ENCODE data around the gene MCUB. TPM values are rescaled to one million over a fixed set of nuclear protein-coding genes. Genes with fewer than 3 reads are reported as not detected.

MCUB gene
- total and polyA plus RNA-seq, 12 donors = 1.2 to 28.5 (median 5.0) TPM

DNA sequence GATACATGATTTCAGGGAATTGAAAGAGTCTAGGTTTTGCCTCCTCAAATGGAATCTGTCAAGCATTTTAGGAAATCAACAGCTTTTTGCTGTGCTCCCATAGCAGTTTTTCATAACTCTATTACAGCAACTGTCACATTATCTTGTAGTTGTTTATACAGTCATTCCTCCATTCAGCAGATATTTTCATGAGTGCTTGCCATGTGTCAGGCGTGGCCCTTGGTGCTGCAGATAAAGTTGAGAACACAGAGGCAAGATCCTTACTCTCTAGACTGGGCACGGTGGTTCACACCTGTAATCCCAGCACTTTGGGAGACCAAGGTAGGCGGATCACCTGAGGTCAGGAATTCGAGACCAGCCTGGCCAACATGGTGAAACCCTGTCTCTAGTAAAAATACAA lies 67.3 kb downstream of the MCUB start:
- Histone ChIP-seq H3K9me3 (replicated peaks in 1 of 3) (no peaks in the 10 kb centered on the region), H3K27ac (no peak overlapping the region), H3K36me3 (replicated peaks in 1 of 2) (no peaks in the 10 kb centered on the region), H3K4me3 (no peak overlapping the region), H3K27me3 (no peaks in the 10 kb centered on the region), H3K4me1 (replicated peaks in 1 of 2) (no peaks in the 10 kb centered on the region)
- intact Hi-C loops (cut with DNase I) = no loop called here
- 79 to 92% (median 83%) methylated on average over 4 of the region's 4 CpGs for WGBS, 4 donors
- TF ChIP-seq, protein P1, sequence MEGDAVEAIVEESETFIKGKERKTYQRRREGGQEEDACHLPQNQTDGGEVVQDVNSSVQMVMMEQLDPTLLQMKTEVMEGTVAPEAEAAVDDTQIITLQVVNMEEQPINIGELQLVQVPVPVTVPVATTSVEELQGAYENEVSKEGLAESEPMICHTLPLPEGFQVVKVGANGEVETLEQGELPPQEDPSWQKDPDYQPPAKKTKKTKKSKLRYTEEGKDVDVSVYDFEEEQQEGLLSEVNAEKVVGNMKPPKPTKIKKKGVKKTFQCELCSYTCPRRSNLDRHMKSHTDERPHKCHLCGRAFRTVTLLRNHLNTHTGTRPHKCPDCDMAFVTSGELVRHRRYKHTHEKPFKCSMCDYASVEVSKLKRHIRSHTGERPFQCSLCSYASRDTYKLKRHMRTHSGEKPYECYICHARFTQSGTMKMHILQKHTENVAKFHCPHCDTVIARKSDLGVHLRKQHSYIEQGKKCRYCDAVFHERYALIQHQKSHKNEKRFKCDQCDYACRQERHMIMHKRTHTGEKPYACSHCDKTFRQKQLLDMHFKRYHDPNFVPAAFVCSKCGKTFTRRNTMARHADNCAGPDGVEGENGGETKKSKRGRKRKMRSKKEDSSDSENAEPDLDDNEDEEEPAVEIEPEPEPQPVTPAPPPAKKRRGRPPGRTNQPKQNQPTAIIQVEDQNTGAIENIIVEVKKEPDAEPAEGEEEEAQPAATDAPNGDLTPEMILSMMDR (IDR thresholded peaks at IDR 0.05) = no peak
- no peak for TF ChIP-seq POLR2A (IDR thresholded peaks at IDR 0.05)
- no peak for DNase-seq

DNA sequence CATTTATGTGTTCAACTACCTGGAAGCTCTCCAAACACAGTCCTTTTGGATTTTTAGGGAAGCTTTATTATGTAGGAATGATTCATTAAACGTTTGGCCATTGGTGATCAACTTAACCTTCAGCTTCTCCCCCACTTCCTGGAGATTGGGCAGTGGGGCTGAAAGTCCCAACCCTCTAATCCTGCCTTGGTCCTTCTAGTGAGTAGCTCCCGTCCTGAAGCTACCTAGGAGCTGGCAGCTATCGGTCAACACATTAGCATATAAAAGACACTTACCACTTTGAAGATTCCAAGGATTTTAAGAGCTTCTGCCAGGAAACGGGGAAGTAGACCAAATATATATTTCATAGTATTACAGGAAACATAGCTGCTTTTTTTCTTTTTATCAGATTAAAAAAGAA lies 69.7 kb downstream of the MCUB start:
- DNase-seq = no peak
- TF ChIP-seq, protein P1 (IDR thresholded peaks at IDR 0.05) = no peak
- TF ChIP-seq POLR2A (IDR thresholded peaks at IDR 0.05) = no peak
- no peaks in the 10 kb centered on the region for H3K27me3 ChIP-seq
- H3K4me3 ChIP-seq = no peak overlapping the region
- no peaks in the 10 kb centered on the region for H3K36me3 ChIP-seq (replicated peaks in 1 of 2)
- H3K9me3 ChIP-seq (replicated peaks in 1 of 3) = no peaks in the 10 kb centered on the region
- H3K27ac ChIP-seq = no peak overlapping the region
- intact Hi-C loops (cut with DNase I) = no loop called here
- H3K4me1 ChIP-seq (replicated peaks in 1 of 2) = no peaks in the 10 kb centered on the region
- 39 to 56% (median 41%) methylated on average over 4 of the region's 4 CpGs for WGBS, 4 donors

DNA sequence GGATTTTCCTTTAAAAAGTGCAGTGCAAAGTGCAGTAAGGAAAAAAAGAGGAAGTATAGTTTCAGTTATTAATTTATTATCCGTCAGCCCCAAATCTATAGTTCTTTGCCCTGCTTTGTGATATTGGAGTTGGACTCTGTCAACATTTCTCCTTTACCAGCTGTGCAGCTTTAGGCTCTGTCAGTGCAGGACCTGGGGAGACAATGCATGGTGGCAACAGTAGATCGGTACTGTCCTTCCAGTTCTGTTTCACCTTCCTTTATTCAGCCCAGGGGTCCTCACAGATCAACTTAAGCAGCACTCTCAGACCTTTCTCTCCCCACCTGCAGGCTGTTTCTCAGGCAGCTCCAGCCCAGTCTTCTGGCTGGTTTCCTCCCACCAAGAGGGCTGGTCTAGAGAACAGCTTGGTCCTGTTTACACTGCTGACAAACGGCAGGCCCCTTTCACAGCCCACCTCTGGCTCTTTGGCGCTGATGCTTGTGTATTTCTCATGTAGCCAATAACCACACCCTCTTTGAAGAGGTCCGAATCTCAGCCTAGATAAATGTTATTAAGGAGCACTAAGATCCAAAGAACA lies 71.6 kb downstream of the MCUB start:
- no peaks in the 10 kb centered on the region for H3K9me3 ChIP-seq (replicated peaks in 1 of 3)

DNA sequence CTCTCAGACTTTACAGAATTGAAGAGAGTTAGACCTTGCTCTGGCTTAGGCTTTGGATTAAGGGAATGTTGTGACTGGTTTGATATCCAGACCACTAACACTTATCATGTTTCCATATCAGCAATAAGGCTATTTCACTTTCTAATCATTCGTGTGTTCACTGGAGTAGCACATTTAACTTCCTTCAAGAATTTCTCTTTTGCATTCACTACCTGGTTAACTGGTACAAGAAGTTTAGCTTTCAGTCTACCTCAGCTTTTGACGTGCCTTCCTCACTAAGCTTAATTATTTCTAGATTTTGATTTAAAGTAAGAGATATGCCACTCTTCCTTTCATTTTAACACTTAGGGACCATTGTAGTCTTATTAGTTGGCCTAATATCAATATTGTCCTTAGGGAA lies 80.6 kb downstream of the MCUB start:
- Histone ChIP-seq H3K4me1 (replicated peaks in 1 of 2) (no peaks in the 10 kb centered on the region), H3K27me3 (no peaks in the 10 kb centered on the region), H3K36me3 (replicated peaks in 1 of 2) (no peaks in the 10 kb centered on the region), H3K9me3 (replicated peaks in 1 of 3) (no peaks in the 10 kb centered on the region), H3K4me3 (no peak overlapping the region), H3K27ac (no peak overlapping the region)
- 78 to 90% (median 82%) methylated on average over 2 of the region's 2 CpGs for WGBS, 4 donors
- DNase-seq = no peak
- intact Hi-C loops (cut with DNase I) = no loop called here
- TF ChIP-seq, protein P1 (IDR thresholded peaks at IDR 0.05) = no peak
- TF ChIP-seq POLR2A (IDR thresholded peaks at IDR 0.05) = no peak

More for the DNA sequence above, 71.6 kb downstream of the MCUB start:
- TF ChIP-seq, protein P1 (IDR thresholded peaks at IDR 0.05) = no peak
- TF ChIP-seq POLR2A (IDR thresholded peaks at IDR 0.05) = no peak
- WGBS, 4 donors = 36 to 57% (median 40%) methylated on average over 5 of the region's 5 CpGs
- no peak overlapping the region for H3K4me3 ChIP-seq
- peak in 1 of 7 donors; percentile 52 for DNase-seq
- no peak overlapping the region for H3K27ac ChIP-seq
- no peaks in the 10 kb centered on the region for H3K27me3 ChIP-seq
- H3K4me1 ChIP-seq (replicated peaks in 1 of 2) = no peaks in the 10 kb centered on the region
- no peaks in the 10 kb centered on the region for H3K36me3 ChIP-seq (replicated peaks in 1 of 2)
- intact Hi-C loops (cut with DNase I) = no loop called here

Measured in adrenal gland (tissue), 12 donors.